ENCODE measurements around the gene SPTBN4. TPM values are rescaled to one million over a fixed set of nuclear protein-coding genes. Genes with fewer than 3 reads are reported as not detected.

SPTBN4 gene
- total and polyA plus RNA-seq, 2 donors (not counting 1 experiment from before 2014, with no cell fraction given): 0.03 to 0.67 TPM

GRCh38 chr19:40464059-40465024 is 2.5 kb upstream of the SPTBN4 start:
- 60% methylated on average over 4 of the region's 11 CpGs for WGBS (ENCODE audit: insufficient coverage)
- DNase-seq (peak; percentile 72), ATAC-seq (ENCODE audit: low read depth) (no peak)
- H3K27ac ChIP-seq (ENCODE audit: low read length in 2 of 2): no peak overlapping the region
- H2AFZ ChIP-seq (ENCODE audit: insufficient read depth, low read depth, low read length, poor library complexity, severe bottlenecking): no peak overlapping the region
- H3K9me3 ChIP-seq (ENCODE audit: control extremely low read depth in 1 of 3, control insufficient read depth in 2 of 3, insufficient read depth in 1 of 3, low read length in 2 of 3): peaks cover 0 to 14% (median 0%) of the 10 kb centered on the region in 3 donors
- TF ChIP-seq EZH2 (IDR thresholded peaks at IDR 0.05; ENCODE audit: borderline replicate concordance, insufficient read depth, low read depth, low read length, poor library complexity, severe bottlenecking): no peak
- TF ChIP-seq CTCF (IDR thresholded peaks at IDR 0.05): peak; percentile 72
- intact Hi-C loops (cut with micrococcal nuclease): loop anchor here (1.0 to 5.0 kb wide), 9 partner anchors 20 to 798 kb away; partner anchors contain the start of genes AKT2, HNRNPUL1, SERTAD3 and ZNF546
- H3K4me3 Mint-ChIP-seq: peak overlapping the region; percentile 87
- H3K4me1 ChIP-seq (ENCODE audit: control insufficient read depth in 2 of 2, insufficient read depth in 2 of 2, low read length in 2 of 2): peaks cover 30 to 44% of the 10 kb centered on the region in 2 donors
- H3K9me3 Mint-ChIP-seq (ENCODE audit: insufficient read depth): no peaks in the 10 kb centered on the region
- H3K27ac Mint-ChIP-seq: peak overlapping the region; percentile 46
- H3K79me2 ChIP-seq (ENCODE audit: control insufficient read depth, insufficient read depth, low read length): no peaks in the 10 kb centered on the region
- no peak overlapping the region for H3K9ac ChIP-seq (ENCODE audit: low read length)
- ChIA-PET POLR2A (interaction anchor here (0.7 to 2.2 kb wide), 3 partner anchors 21 to 47 kb away, joined by 4 to 12 read pairs (median 4); partner anchors contain the start of genes SERTAD1 and SERTAD3), CTCF (interaction anchor here (0.8 to 6.7 kb wide), 13 partner anchors 9 to 170 kb away, joined by 3 to 86 read pairs (median 4); partner anchors contain the start of gene SERTAD1)
- no peaks in the 10 kb centered on the region for H4K20me1 ChIP-seq (ENCODE audit: control insufficient read depth, insufficient read depth, low read length, poor library complexity, severe bottlenecking)
- H3K4me1 Mint-ChIP-seq: peaks cover 44% of the 10 kb centered on the region
- peaks cover 12% of the 10 kb centered on the region for H3K27me3 Mint-ChIP-seq
- no peaks in the 10 kb centered on the region for H3K36me3 ChIP-seq (replicated peaks in 1 of 2; ENCODE audit: control extremely low read depth in 1 of 2, control insufficient read depth in 1 of 2, extremely low read depth in 1 of 2, insufficient read depth in 2 of 2, low read length in 1 of 2)
- H3K27me3 ChIP-seq (replicated peaks in 1 of 4; ENCODE audit: control extremely low read depth in 1 of 4, control insufficient read depth in 3 of 4, insufficient read depth in 4 of 4, low read length in 3 of 4): peaks cover 0 to 23% (median 3%) of the 10 kb centered on the region in 4 experiments
- peak overlapping the region; percentile 80 for H3K4me2 ChIP-seq (replicated peaks; ENCODE audit: low read depth, low read length, poor library complexity, severe bottlenecking)
- peak overlapping the region in 1 of 5 experiments; percentile 61 for H3K4me3 ChIP-seq (ENCODE audit: control extremely low read depth in 1 of 5, extremely low read depth in 1 of 5, insufficient read depth in 1 of 5, low read depth in 2 of 5, low read length in 4 of 5)

All from B cell (primary cell).